ENCODE measurements around the gene ATP8B4. TPM values are rescaled to one million over a fixed set of nuclear protein-coding genes. Genes with fewer than 3 reads are reported as not detected.
A peak's percentile ranks its signal among the peaks of the same experiment; 100 is the strongest.

The ATP8B4 gene
- total RNA-seq, 2 donors from 2014 or later, result 16.8 to 16.9 TPM

GRCh38 chr15:49847423-49848281 lies 271.4 kb downstream of the ATP8B4 start:
- TF ChIP-seq CTCF (IDR thresholded peaks at IDR 0.05), result no peak
- Histone ChIP-seq H3K27me3 (replicated peaks; ENCODE audit: insufficient read depth) (no peaks in the 10 kb centered on the region), H3K27ac (peak overlapping the region; percentile 69 to 81), H3K9me3 (no peaks in the 10 kb centered on the region), H3K4me1 (ENCODE audit: control insufficient read depth in 1 of 2, low read depth in 2 of 2) (peaks cover 16 to 29% of the 10 kb centered on the region in 2 donors), H3K4me3 (peak overlapping the region; percentile 10), H3K36me3 (no peaks in the 10 kb centered on the region)
- DNase-seq (ENCODE audit: low spot score), result no peak
- ATAC-seq (ENCODE audit: insufficient number of reproducible peaks, low FRiP score, low read depth), result peak; percentile 75

GRCh38 chr15:49844390-49844789 lies 274.6 kb downstream of the ATP8B4 start:
- Histone ChIP-seq H3K27me3 (replicated peaks; ENCODE audit: insufficient read depth) (no peaks in the 10 kb centered on the region), H3K36me3 (no peaks in the 10 kb centered on the region), H3K9me3 (no peaks in the 10 kb centered on the region), H3K4me3 (no peak overlapping the region), H3K27ac (no peak overlapping the region), H3K4me1 (ENCODE audit: control insufficient read depth in 1 of 2, low read depth in 2 of 2) (peaks cover 16 to 26% of the 10 kb centered on the region in 2 donors)
- no peak for TF ChIP-seq CTCF (IDR thresholded peaks at IDR 0.05)
- ATAC-seq (ENCODE audit: insufficient number of reproducible peaks, low FRiP score, low read depth), result no peak
- DNase-seq (ENCODE audit: low spot score), result no peak

GRCh38 chr15:49843725-49844124 lies 275.3 kb downstream of the ATP8B4 start:
- no peak for ATAC-seq (ENCODE audit: insufficient number of reproducible peaks, low FRiP score, low read depth)
- no peak for TF ChIP-seq CTCF (IDR thresholded peaks at IDR 0.05)
- H3K36me3 ChIP-seq, result no peaks in the 10 kb centered on the region
- no peak overlapping the region for H3K4me3 ChIP-seq
- DNase-seq (ENCODE audit: low spot score), result no peak
- no peak overlapping the region for H3K27ac ChIP-seq
- H3K9me3 ChIP-seq, result no peaks in the 10 kb centered on the region
- peaks cover 15 to 23% of the 10 kb centered on the region in 2 donors for H3K4me1 ChIP-seq (ENCODE audit: control insufficient read depth in 1 of 2, low read depth in 2 of 2)
- no peaks in the 10 kb centered on the region for H3K27me3 ChIP-seq (replicated peaks; ENCODE audit: insufficient read depth)

GRCh38 chr15:49842031-49842730 lies 276.9 kb downstream of the ATP8B4 start:
- no peak overlapping the region for H3K27ac ChIP-seq
- TF ChIP-seq CTCF (IDR thresholded peaks at IDR 0.05), result no peak
- no peaks in the 10 kb centered on the region for H3K9me3 ChIP-seq
- ATAC-seq (ENCODE audit: insufficient number of reproducible peaks, low FRiP score, low read depth) (no peak), DNase-seq (ENCODE audit: low spot score) (no peak)
- H3K27me3 ChIP-seq (replicated peaks; ENCODE audit: insufficient read depth), result no peaks in the 10 kb centered on the region
- H3K36me3 ChIP-seq, result no peaks in the 10 kb centered on the region
- no peak overlapping the region for H3K4me3 ChIP-seq
- peaks cover 5 to 8% of the 10 kb centered on the region in 2 donors for H3K4me1 ChIP-seq (ENCODE audit: control insufficient read depth in 1 of 2, low read depth in 2 of 2)

GRCh38 chr15:49832511-49832910 lies 286.5 kb downstream of the ATP8B4 start:
- DNase-seq (ENCODE audit: low spot score), result no peak
- H3K4me1 ChIP-seq (ENCODE audit: control insufficient read depth in 1 of 2, low read depth in 2 of 2), result peaks cover 0 to 2% of the 10 kb centered on the region in 2 donors
- H3K27ac ChIP-seq, result no peak overlapping the region
- no peak for ATAC-seq (ENCODE audit: insufficient number of reproducible peaks, low FRiP score, low read depth)
- TF ChIP-seq CTCF (IDR thresholded peaks at IDR 0.05), result no peak
- no peak overlapping the region for H3K4me3 ChIP-seq
- no peaks in the 10 kb centered on the region for H3K27me3 ChIP-seq (replicated peaks; ENCODE audit: insufficient read depth)
- H3K9me3 ChIP-seq, result no peaks in the 10 kb centered on the region
- H3K36me3 ChIP-seq, result no peaks in the 10 kb centered on the region
